HG03342 (cell line): ENCODE results near the gene SYN1.

ENCODE experiments used
- ATAC-seq: cut with Tn5 transposase; IDR thresholded peaks from one replicate; pipeline ENCODE4 v1.9.1; 2021; ENCODE audit warnings: mild to moderate bottlenecking, moderate library complexity; ENCODE audit not compliant: unreplicated experiment

SYN1 gene

GRCh38 chrX:47574547-47575301 lies 44.9 kb downstream of the SYN1 start:
- no peak for ATAC-seq

- ATAC-seq: no peak
These were observed 45.5 kb downstream of the SYN1 start for GRCh38 chrX:47574076-47574546.

GRCh38 chrX:47573341-47574075 lies 46.1 kb downstream of the SYN1 start:
- no peak for ATAC-seq

- ATAC-seq: no peak
These were observed 46.8 kb downstream of the SYN1 start for GRCh38 chrX:47572773-47573340.

DNA sequence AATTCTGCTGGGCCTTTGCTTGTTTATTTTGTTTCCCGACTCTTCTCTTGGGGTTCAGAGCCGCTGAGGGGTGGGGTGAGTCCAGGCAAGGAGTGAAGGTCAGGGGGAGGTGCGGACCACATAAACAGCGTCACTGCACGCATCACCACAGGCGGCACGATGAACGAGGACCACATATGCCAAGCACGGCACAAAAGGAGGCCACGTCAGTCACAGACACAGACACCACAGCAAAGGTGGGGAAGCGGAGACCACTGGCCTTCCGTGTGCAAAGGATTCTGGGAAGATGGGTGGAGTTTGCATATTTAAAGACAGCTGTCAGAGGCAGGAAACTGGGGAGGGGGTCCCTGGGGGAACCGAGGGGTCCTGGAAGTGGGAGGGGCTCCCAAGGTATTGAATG lies 47.8 kb downstream of the SYN1 start:
- ATAC-seq: no peak

DNA sequence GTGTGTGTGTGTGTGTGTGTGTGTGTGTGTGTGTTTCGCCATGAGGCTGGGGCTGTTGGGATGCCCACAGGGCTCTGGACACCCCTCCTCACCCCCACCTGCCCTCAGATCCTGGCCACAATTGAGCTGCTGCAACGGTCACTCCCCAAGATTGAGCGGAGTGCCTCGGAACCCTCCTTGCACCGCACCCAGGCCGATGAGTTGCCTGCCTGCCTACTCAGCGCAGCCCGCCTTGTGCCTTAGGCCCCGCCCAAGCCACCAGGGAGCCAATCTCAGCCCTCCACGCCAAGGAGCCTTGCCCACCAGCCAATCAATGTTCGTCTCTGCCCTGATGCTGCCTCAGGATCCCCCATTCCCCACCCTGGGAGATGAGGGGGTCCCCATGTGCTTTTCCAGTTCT lies 48.4 kb downstream of the SYN1 start:
- no peak for ATAC-seq

- no peak for ATAC-seq
These were observed 48.9 kb downstream of the SYN1 start for GRCh38 chrX:47570794-47571193.

DNA sequence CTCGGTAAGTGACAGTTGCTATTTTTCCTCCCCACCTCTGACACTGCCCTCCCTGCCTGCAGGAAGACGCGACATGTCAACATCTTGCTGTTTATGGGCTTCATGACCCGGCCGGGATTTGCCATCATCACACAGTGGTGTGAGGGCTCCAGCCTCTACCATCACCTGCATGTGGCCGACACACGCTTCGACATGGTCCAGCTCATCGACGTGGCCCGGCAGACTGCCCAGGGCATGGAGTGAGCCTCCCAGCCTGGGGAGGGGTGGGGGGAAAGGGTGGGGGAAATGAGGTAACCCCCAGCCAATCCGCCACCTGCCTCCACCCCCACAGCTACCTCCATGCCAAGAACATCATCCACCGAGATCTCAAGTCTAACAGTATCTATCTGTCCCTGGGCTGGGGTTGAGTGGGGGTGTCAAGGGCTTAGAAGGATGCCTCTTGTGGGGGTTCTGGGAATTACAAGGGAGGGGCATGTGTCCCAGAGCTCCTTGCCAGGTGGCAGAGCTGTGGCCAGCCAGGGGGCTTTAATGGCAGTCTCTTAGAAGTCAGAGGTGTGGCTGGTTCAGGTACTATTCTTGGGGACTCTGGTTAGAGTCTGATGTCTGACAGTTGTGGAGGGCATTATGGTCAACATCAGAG lies 50.9 kb downstream of the SYN1 start:
- ATAC-seq: no peak

DNA sequence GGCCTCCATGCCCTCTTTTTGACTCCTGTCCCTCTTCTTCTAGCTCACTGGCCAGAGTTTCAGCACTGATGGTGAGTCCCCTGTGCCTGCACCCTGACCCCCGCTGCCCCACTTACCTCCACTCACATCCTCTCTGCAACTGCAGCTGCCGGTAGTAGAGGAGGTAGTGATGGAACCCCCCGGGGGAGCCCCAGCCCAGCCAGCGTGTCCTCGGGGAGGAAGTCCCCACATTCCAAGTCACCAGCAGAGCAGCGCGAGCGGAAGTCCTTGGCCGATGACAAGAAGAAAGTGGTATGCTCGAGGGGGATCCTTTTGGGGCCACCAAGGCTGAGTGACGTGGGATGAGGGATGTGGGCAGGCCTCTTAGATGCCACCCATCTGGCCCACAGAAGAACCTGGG lies 52.8 kb downstream of the SYN1 start:
- no peak for ATAC-seq

GRCh38 chrX:47564438-47565085 lies 55.1 kb downstream of the SYN1 start:
- ATAC-seq: no peak

DNA sequence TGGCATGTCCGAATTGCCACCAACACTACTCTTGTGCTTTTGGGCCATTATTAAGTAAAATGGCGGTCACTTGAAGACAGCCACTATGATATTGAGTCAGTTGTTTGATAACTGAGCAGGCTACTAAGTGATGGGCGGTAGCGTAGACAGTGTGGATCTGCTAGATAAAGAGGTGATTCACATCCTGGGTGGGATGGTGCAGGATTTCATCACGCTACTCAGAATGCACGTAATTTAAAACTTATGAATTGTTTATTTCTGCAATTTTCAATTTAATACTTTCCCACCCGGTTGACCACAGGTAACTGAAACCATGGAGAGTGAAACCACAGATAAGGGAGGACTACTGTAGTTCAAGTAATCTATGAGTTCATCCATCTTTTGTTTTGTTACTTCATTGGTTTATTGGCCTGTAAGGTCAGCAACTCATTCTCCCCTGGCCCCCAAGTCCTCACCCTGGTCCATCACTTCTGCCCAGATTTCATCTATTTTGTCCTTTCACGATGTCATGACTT lies 55.8 kb downstream of the SYN1 start:
- ATAC-seq: no peak

GRCh38 chrX:47562615-47563243 lies 56.9 kb downstream of the SYN1 start:
- no peak for ATAC-seq

GRCh38 chrX:47561659-47562151 lies 58.0 kb downstream of the SYN1 start:
- ATAC-seq: peak; percentile 1

DNA sequence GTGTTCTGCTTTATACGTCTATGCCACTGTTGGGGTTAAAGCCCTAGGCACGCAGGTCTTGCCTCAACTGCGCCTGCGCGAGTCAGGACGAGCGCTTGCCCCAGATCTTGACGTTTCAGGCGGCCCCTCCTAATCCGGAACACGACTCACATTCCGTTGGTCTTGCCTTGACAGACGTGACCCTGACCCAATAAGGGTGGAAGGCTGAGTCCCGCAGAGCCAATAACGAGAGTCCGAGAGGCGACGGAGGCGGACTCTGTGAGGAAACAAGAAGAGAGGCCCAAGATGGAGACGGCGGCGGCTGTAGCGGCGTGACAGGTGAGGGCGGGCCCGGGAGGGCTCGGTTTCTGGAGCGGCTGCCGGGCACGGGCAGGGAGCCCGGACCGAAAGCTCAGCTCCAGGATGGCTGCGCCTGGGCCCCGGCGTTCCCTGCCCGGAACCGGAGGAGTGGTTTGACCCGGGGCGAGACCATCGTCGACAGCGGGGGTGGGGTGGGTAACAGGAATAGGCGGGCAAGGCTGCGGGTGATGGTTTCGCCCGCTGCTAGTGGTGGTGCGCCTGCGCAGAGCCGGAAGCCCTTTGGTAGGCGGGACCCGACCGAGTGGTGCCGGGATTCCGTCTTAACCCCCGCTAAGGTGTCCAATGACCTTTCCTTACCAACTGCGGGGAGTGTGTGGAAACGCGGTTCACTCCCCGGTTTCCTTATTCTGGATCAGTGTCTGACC lies 58.6 kb downstream of the SYN1 start, which contains the start of gene ARAF:
Gene ARAF (plus strand): TSS at position 272 of the 725 bp plus-strand sequence. CDS start 1,763 bp downstream, outside the sequence.
- peak; percentile 81 for ATAC-seq

- no peak for ATAC-seq
These were observed 59.3 kb downstream of the SYN1 start for GRCh38 chrX:47560179-47560933.

DNA sequence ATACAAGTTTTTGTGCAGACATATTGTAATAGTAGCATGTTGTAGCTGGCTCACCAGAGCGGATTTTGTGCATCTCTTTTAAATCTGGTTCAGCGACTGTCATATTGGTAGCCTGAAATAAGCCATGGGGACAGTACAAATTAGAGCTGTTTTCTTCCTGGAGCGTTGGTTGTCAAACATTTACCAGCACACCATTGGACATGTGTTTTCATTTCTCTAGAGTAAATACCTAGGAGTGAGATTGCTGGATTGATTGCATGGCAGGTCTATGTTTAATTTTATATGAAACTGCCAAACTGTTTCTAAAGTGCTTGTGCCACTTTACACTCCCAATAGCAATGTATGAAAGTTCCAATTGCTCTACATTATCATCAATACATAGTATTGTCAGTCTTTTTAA lies 61.2 kb downstream of the SYN1 start:
- ATAC-seq: no peak

- ATAC-seq: peak; percentile 88
These were observed 63.5 kb downstream of the SYN1 start for GRCh38 chrX:47556045-47556623.

DNA sequence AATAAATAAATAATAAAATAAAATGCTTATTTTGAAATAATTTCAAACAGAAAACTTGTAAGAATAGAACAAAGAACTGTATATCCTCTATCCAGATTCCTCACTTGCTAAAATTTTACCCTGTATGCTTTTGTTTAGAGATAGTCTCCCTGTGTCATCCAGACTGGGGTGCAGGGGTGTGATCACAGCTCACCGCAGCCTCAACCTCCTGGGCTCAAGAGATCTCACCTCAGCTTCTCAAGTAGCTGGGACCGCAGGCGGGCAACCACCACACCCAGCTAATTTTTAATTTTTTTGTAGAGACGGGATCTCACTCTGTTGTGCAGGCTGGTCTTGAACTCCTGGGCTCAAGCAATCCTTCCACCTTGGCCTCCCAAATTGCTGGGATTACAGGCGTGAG lies 76.2 kb downstream of the SYN1 start:
- ATAC-seq: no peak
